Kidney (tissue), 14 donors: ENCODE results near the gene ZSWIM3. TPM values are rescaled to one million over a fixed set of nuclear protein-coding genes. Genes with fewer than 3 reads are reported as not detected.
"Not testable (repeated sequence)": the region's sequence is repeated elsewhere in the genome, so short reads cannot be mapped to it uniquely, and the experiment has no call there.

ENCODE experiments used
- DNase-seq, 5 donors: peaks; one replicate each; pipeline ENCODE4 v3.0.0-alpha.2; 2013 to 2020
- FAIRE-seq: peaks from 2 replicates; lab custom pipeline; 2012; peaks lifted over from hg19 to GRCh38; lab: Jason Lieb, UNC
- H3K27ac ChIP-seq, 2 donors: one replicate each; pipeline ENCODE4 v1.7.0; 2013; ENCODE audit warnings: low read depth in 2 of 2, low read length in 2 of 2, inconsistent platforms in 1 of 2
- H3K27me3 ChIP-seq: one replicate; pipeline ENCODE4 v1.7.1; 2013; ENCODE audit warnings: low read length, inconsistent platforms; ENCODE audit not compliant: control insufficient read depth, insufficient read depth
- H3K36me3 ChIP-seq, 3 donors: one replicate each; pipeline versions ENCODE4 v1.7.0 to v1.7.1; 2013; ENCODE audit warnings: low read length in 3 of 3, control low read depth in 1 of 3, inconsistent platforms in 1 of 3; ENCODE audit not compliant: insufficient read depth in 3 of 3, control insufficient read depth in 2 of 3
- H3K4me1 ChIP-seq, 3 donors: one replicate each; pipeline versions ENCODE4 v1.7.0 to v1.7.1; 2013; ENCODE audit warnings: low read length in 3 of 3, inconsistent platforms in 1 of 3, low read depth in 1 of 3; ENCODE audit not compliant: control insufficient read depth in 2 of 3, insufficient read depth in 2 of 3
- H3K4me3 ChIP-seq, 3 donors: one replicate each; pipeline versions ENCODE4 v1.7.0 to v1.8.1; 2013; ENCODE audit warnings: low read length in 3 of 3, control low read depth in 1 of 3, inconsistent platforms in 1 of 3
- H3K9ac ChIP-seq, 3 donors: one replicate each; pipeline versions ENCODE4 v1.7.0 to v1.7.1; 2013; ENCODE audit warnings: low read length in 3 of 3, control low read depth in 1 of 3, inconsistent platforms in 1 of 3
- H3K9me3 ChIP-seq, 3 donors: one replicate each; pipeline versions ENCODE4 v1.7.0 to v1.7.1; 2013; ENCODE audit warnings: low read length in 3 of 3, control low read depth in 1 of 3, inconsistent platforms in 1 of 3; ENCODE audit not compliant: control insufficient read depth in 2 of 3, insufficient read depth in 1 of 3
- CTCF ChIP-seq: IDR thresholded peaks from 3 replicates; pipeline ENCODE4 v1.5.1; 2012; ENCODE audit warnings: mild to moderate bottlenecking, moderate library complexity, borderline replicate concordance; ENCODE audit not compliant: insufficient read depth; ENCODE audit errors: extremely low read depth
- intact Hi-C: fragments of 100-400 bp; cut with DNase I; formaldehyde crosslinking; loops from one replicate; pipeline ENCODE4 v1.11.1; 2022
- polyA plus RNA-seq: library from polyadenylated mRNA; stranded (reverse); fragments of 350-450 nt; fragmentation: Illumina TruSeq; extraction: RNeasy Lipid Tissue Mini Kit (QIAGEN cat#74804); gene quantifications from one replicate; pipeline ENCODE4 v1.2.3, GENCODE V29; 2014; ENCODE audit warnings: low read depth, low replicate concordance; ENCODE audit not compliant: insufficient read depth
- total RNA-seq: library from RNA; stranded (reverse); fragmentation: NEBNext Ultra II Directional; extraction: Animal tissue kit (Norgen Biotek cat#: 25700); gene quantifications from one replicate; pipeline ENCODE4 v1.2.1, GENCODE V29; 2021
- donor health status: control.
- donor health status: control.
- donor health status: control.
- donor health status: control.
- donor health status: control.
- donor health status: DM: yes; HTN: yes; CAD: no.
- donor health status: Normal renal cell carcinoma (clear cell type).

The ZSWIM3 gene
- total and polyA plus RNA-seq, 2 donors from 2014 or later: 2.6 to 3.2 TPM

DNA sequence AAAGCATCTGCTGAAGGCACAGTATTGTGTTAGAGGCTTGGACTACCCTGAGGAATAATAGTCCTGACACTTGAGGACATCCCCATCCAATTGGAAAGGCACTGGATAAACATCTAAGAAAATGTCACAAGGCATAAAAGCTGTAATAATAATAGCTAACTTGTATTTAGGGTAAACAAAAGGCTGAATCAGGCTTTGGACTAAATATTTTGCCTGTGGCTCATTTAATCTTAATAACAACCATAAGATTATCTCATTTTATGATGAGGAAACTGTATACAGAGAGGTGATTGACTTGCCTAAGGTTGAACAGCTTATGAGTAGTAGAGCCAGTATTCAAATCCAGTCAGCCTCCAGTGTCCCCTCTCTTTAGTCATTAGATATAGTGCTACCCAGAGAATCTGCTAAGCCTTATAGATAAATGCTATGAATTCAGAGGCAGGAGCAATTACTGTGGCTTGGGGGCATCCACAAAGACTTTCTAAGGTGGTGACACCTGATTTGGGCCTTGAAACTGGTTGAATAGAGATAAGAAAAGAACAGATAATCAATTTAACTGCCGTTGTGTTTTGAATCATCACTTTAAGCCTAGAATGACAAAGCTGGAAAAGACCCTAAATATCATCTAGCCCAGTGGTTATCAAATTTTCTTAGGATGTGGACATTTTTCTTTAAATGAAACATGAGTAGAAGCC is 16.1 kb downstream of the ZSWIM3 start:
- Histone ChIP-seq H3K9me3 (no peaks in the 10 kb centered on the region), H3K4me3 (no peak overlapping the region), H3K27me3 (no peaks in the 10 kb centered on the region), H3K27ac (no peak overlapping the region), H3K9ac (no peak overlapping the region), H3K4me1 (no peaks in the 10 kb centered on the region), H3K36me3 (peaks cover 0 to 15% (median 6%) of the 10 kb centered on the region in 3 donors)
- intact Hi-C loops: no loop called here
- no peak for DNase-seq
- TF ChIP-seq CTCF: no peak
- no peak for FAIRE-seq

DNA sequence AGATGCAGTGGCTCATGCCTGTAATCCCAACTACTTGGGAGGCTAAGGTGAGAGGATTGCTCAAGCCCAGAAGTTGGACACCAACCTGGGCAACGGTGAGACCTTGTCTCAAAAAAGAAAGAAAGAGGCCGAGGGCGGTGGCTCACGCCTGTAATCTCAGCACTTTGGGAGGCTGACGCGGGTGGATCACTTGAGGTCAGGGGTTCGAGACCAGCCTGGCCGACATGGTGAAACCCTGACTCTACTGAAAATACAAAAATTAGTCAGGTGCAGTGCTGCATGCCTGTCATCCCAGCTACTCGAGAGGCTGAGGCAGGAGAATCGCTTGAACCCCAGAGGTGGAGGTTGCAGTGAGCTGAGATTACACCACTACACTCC is 16.7 kb downstream of the ZSWIM3 start:
- peak in 1 of 5 donors; percentile 13 for DNase-seq
- intact Hi-C loops, H3K4me3 ChIP-seq, FAIRE-seq, H3K27me3 ChIP-seq, H3K27ac ChIP-seq, H3K4me1 ChIP-seq, H3K9me3 ChIP-seq, H3K9ac ChIP-seq: not testable (repeated sequence)
- H3K36me3 ChIP-seq: peaks cover 0 to 15% (median 8%) of the 10 kb centered on the region in 3 donors

DNA sequence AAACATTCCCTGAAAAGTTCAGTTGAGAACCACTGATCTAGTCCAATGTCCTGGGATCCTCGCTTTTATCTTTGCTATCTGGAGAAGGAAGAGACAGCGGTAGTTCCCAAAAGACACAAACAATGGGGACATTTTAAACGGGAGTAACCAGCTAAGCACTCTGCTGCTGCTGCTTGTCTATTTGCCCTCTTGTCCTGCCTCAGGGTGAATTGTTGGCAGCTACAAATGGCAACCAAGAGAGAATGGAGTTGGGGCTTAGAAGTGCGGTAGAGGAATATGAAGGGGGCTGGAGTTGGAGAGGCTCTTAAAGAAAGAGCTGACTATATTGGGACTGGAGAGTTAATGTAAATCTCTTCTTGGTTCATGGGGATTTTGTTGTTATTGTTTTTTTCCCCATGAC is 17.2 kb downstream of the ZSWIM3 start:
- H3K27ac ChIP-seq: no peak overlapping the region
- no peak for TF ChIP-seq CTCF
- no peaks in the 10 kb centered on the region for H3K27me3 ChIP-seq
- H3K4me1 ChIP-seq: no peaks in the 10 kb centered on the region
- intact Hi-C loops: no loop called here
- DNase-seq: no peak
- no peak overlapping the region for H3K9ac ChIP-seq
- H3K4me3 ChIP-seq: no peak overlapping the region
- FAIRE-seq: no peak
- no peaks in the 10 kb centered on the region for H3K9me3 ChIP-seq
- H3K36me3 ChIP-seq: peaks cover 0 to 15% (median 8%) of the 10 kb centered on the region in 3 donors

DNA sequence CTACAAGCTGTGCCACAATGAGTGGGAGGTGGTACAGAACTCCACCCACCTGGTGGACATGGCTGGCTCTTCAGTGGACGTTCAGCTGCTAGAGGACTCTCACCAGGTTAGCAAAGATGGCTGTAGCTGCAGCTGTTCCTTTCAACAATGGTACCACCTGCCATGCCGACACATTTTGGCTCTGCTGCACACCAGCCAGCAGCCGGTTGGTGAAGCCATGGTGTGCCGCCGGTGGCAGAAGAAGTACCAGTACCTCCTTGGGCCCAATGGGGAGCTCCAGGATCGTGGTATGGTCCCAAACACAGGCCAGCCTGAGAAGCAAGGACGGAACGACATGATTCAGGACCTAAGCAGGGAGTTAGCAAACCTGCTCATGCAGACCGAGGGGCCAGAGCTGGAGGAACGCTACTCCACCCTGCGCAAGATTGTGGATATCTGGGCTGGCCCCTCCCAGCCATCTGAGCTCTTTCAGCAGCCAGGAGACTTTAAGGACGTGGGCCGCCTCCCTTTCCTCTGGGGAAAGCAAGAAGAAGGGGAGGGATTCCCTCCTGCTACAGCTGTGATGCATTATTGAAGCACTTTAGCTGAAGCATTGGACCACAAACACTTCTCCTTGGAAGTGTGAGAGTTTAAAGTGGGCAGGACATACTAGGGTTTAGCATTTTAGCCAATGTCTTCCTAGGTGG is 20.8 kb downstream of the ZSWIM3 start:
- no peak overlapping the region for H3K4me3 ChIP-seq
- H3K9me3 ChIP-seq: no peaks in the 10 kb centered on the region
- no peak for TF ChIP-seq CTCF
- DNase-seq (peak in 1 of 5 donors; percentile 43), FAIRE-seq (no peak)
- intact Hi-C loops: no loop called here
- H3K9ac ChIP-seq: no peak overlapping the region
- H3K36me3 ChIP-seq: peaks cover 2 to 20% (median 14%) of the 10 kb centered on the region in 3 donors
- H3K27me3 ChIP-seq: no peaks in the 10 kb centered on the region
- peaks cover 0 to 3% (median 0%) of the 10 kb centered on the region in 3 donors for H3K4me1 ChIP-seq
- no peak overlapping the region for H3K27ac ChIP-seq
